ENCODE results near the gene TMEM213. TPM values are rescaled to one million over a fixed set of nuclear protein-coding genes. Genes with fewer than 3 reads are reported as not detected.

The TMEM213 gene, protein sequence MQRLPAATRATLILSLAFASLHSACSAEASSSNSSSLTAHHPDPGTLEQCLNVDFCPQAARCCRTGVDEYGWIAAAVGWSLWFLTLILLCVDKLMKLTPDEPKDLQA
- total RNA-seq (ENCODE audit: unreplicated experiment), result not detected
- long read RNA-seq, result 0 reads

DNA sequence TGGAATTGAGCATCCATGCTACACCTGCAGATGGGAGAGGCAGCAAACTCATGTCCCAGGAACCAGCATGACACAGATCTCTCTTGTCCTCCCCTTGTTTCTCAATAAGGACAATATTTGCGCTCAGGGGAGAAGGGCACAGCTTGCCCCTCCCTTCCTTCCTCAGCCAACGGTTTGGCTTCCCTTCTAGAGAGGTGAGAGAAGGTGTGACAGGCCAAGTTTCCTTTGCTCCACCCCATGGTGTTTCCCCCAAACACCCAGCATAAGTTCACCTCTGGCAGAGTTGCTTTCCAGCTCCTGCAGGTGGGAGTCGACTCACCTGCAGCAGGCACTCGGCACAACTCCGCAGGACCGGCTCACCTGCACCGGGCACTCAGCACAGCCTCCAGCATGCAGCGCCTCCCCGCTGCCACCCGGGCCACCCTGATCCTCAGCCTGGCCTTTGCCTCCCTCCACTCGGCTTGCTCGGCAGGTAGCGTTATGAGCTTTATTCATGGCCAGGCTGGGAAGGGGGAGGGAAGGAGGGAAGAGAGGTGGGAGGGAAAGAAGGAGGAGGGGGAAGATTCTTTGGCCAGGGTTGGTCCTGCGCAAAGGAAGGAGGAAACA is at the start of gene TMEM213, which contains the start of gene ATP6V0A4:
Gene TMEM213, plus strand, starts transcription at position 280 of the 606 bp plus-strand sequence. Its CDS starts 111 bp downstream, at position 391.
Gene ATP6V0A4, minus strand, starts transcription at position 482 of the 606 bp plus-strand sequence. CDS start 26,949 bp downstream, outside the sequence.
- DNase-seq (ENCODE audit: low spot score), result no peak
- Mint-ChIP-seq H3K27me3 (ENCODE audit: unreplicated experiment) (peaks cover 2% of the 10 kb centered on the region), H3K4me1 (ENCODE audit: unreplicated experiment) (no peaks in the 10 kb centered on the region), H3K4me3 (ENCODE audit: unreplicated experiment) (no peak within 1 kb of the TSS), H3K36me3 (ENCODE audit: low read depth, unreplicated experiment) (no peaks in the 10 kb centered on the region), H3K27ac (ENCODE audit: unreplicated experiment) (no peak within 1 kb of the TSS), H3K9me3 (ENCODE audit: unreplicated experiment) (no peaks in the 10 kb centered on the region)
- TF ChIP-seq, protein P1, sequence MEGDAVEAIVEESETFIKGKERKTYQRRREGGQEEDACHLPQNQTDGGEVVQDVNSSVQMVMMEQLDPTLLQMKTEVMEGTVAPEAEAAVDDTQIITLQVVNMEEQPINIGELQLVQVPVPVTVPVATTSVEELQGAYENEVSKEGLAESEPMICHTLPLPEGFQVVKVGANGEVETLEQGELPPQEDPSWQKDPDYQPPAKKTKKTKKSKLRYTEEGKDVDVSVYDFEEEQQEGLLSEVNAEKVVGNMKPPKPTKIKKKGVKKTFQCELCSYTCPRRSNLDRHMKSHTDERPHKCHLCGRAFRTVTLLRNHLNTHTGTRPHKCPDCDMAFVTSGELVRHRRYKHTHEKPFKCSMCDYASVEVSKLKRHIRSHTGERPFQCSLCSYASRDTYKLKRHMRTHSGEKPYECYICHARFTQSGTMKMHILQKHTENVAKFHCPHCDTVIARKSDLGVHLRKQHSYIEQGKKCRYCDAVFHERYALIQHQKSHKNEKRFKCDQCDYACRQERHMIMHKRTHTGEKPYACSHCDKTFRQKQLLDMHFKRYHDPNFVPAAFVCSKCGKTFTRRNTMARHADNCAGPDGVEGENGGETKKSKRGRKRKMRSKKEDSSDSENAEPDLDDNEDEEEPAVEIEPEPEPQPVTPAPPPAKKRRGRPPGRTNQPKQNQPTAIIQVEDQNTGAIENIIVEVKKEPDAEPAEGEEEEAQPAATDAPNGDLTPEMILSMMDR (IDR thresholded peaks at IDR 0.05; ENCODE audit: unreplicated experiment), result no peak

DNA sequence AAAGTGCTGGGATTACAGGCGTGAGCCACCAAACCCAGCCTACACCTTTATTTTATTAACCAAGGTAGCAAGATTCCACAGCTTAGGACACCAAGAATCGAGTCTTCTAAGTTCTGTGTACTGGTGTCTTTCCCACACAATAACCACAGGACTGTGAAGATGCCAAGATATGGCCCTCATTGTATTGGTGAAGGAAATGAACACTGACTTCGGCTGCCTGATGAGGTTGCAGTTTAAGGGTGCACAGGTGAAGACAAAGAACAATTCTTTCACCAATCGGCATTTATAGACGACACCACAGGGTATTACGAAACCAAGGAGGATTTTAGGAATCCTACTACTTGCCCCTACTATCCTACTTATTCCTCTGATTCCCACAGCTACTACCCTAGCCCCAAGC is 49.1 kb upstream of the TMEM213 start:
- Mint-ChIP-seq H3K4me3 (ENCODE audit: unreplicated experiment) (no peak overlapping the region), H3K27ac (ENCODE audit: unreplicated experiment) (no peak overlapping the region), H3K4me1 (ENCODE audit: unreplicated experiment) (no peaks in the 10 kb centered on the region), H3K27me3 (ENCODE audit: unreplicated experiment) (peaks cover 6% of the 10 kb centered on the region), H3K9me3 (ENCODE audit: unreplicated experiment) (no peaks in the 10 kb centered on the region), H3K36me3 (ENCODE audit: low read depth, unreplicated experiment) (no peaks in the 10 kb centered on the region)
- no peak for DNase-seq (ENCODE audit: low spot score)
- TF ChIP-seq, protein P1 (IDR thresholded peaks at IDR 0.05; ENCODE audit: unreplicated experiment), result no peak

DNA sequence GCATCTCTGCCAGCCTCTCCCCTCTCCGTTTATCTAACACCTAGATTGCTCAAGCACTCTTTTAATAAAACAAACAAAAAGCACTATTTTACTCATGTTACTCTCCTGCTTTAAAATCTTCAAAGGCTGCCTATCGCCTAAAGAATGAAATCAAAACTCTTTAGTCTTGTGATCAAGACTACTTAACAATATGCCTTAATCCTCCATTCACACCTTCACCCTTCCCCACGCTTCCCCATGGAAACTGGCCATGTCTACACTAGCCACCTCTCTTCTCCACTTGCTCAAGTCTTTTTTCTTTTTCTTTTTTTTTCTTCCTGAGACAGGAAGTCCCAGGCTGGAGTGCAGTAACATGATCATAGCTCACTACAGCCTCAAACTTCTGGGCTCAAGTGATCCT is 47.8 kb upstream of the TMEM213 start:
- DNase-seq (ENCODE audit: low spot score), result no peak
- TF ChIP-seq, protein P1 (IDR thresholded peaks at IDR 0.05; ENCODE audit: unreplicated experiment), result no peak
- H3K27ac Mint-ChIP-seq (ENCODE audit: unreplicated experiment), result no peak overlapping the region
- no peaks in the 10 kb centered on the region for H3K9me3 Mint-ChIP-seq (ENCODE audit: unreplicated experiment)
- no peaks in the 10 kb centered on the region for H3K4me1 Mint-ChIP-seq (ENCODE audit: unreplicated experiment)
- no peak overlapping the region for H3K4me3 Mint-ChIP-seq (ENCODE audit: unreplicated experiment)
- H3K36me3 Mint-ChIP-seq (ENCODE audit: low read depth, unreplicated experiment), result no peaks in the 10 kb centered on the region
- peaks cover 6% of the 10 kb centered on the region for H3K27me3 Mint-ChIP-seq (ENCODE audit: unreplicated experiment)

DNA sequence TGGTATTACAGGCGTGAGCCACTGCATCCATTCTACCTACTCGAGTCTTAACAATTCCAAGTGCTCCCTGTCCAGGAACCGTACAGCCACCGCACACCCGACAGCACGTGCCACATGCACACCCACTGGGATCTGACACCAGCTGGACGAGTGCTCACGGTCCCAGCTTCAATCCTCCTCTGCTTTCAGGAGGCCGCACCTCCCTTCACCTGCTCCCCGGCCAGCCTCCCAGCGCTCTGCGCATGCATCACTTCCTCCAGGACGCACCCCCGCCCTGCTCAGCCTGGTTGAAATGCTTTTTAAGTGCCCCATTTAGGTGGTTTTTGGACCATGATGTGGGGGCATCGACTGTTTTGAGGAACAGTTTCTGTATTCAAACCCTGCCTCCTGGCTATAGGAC is 47.3 kb upstream of the TMEM213 start:
- Mint-ChIP-seq H3K4me3 (ENCODE audit: unreplicated experiment) (no peak overlapping the region), H3K27me3 (ENCODE audit: unreplicated experiment) (peaks cover 6% of the 10 kb centered on the region), H3K9me3 (ENCODE audit: unreplicated experiment) (no peaks in the 10 kb centered on the region)

More for the DNA sequence above, 47.3 kb upstream of the TMEM213 start:
- DNase-seq (ENCODE audit: low spot score), result no peak
- H3K36me3 Mint-ChIP-seq (ENCODE audit: low read depth, unreplicated experiment), result no peaks in the 10 kb centered on the region
- TF ChIP-seq, protein P1 (IDR thresholded peaks at IDR 0.05; ENCODE audit: unreplicated experiment), result no peak
- no peaks in the 10 kb centered on the region for H3K4me1 Mint-ChIP-seq (ENCODE audit: unreplicated experiment)
- H3K27ac Mint-ChIP-seq (ENCODE audit: unreplicated experiment), result no peak overlapping the region

Data from endothelial cell (in vitro differentiated cells).